ENCODE results near the gene VPS45. TPM values are rescaled to one million over a fixed set of nuclear protein-coding genes. Genes with fewer than 3 reads are reported as not detected.

The VPS45 gene
- total and polyA plus RNA-seq, 2 of the 8 experiments (the other 6 are each of a cell fraction or from before 2014, with no cell fraction given): 19.1 to 27.6 TPM

DNA sequence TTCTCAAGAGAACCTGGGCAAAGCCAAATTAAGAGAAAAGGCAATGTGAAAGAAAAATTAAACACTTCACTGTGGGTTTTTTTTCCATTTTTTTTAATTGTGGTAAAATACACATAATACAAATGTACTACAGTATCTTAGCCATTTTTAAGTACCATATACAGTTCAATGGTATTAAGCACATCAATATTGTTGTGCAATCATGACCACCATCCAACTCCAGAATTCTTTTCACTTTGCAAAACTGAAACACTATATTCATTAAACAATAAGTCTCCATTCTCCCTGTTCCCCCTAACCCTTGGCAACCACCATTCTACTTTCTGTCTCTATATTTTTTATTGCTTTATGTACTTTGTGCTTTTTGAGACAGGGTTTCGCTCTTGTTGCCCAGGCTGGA is 39.3 kb upstream of the VPS45 start (continued):
- TF ChIP-seq CHD7 (IDR thresholded peaks at IDR 0.05; ENCODE audit: insufficient replicate concordance, low read length) (no peak), RBBP5 (IDR thresholded peaks at IDR 0.05; ENCODE audit: borderline replicate concordance, low read depth, low read length) (no peak), YY1 (IDR thresholded peaks at IDR 0.05; ENCODE audit: low read depth, low read length) (no peak), TBP (IDR thresholded peaks at IDR 0.05; ENCODE audit: low read depth, low read length) (no peak), NANOG (IDR thresholded peaks at IDR 0.05; ENCODE audit: insufficient read depth, low read depth, low read length, poor library complexity, severe bottlenecking) (no peak), HDAC2 (IDR thresholded peaks at IDR 0.05; ENCODE audit: borderline replicate concordance in 1 of 2, low read depth in 2 of 2, low read length in 2 of 2) (no peak), CTCF (IDR thresholded peaks at IDR 0.05; ENCODE audit: control extremely low read depth in 1 of 3, insufficient read depth in 1 of 3, low read depth in 1 of 3, low read length in 3 of 3) (no peak), ZNF274 (IDR thresholded peaks at IDR 0.05; ENCODE audit: borderline replicate concordance, extremely low read depth, low read length) (no peak)

Measured in H1 (cell line).